ENCODE measurements around the gene CEP78.

CEP78 gene

DNA sequence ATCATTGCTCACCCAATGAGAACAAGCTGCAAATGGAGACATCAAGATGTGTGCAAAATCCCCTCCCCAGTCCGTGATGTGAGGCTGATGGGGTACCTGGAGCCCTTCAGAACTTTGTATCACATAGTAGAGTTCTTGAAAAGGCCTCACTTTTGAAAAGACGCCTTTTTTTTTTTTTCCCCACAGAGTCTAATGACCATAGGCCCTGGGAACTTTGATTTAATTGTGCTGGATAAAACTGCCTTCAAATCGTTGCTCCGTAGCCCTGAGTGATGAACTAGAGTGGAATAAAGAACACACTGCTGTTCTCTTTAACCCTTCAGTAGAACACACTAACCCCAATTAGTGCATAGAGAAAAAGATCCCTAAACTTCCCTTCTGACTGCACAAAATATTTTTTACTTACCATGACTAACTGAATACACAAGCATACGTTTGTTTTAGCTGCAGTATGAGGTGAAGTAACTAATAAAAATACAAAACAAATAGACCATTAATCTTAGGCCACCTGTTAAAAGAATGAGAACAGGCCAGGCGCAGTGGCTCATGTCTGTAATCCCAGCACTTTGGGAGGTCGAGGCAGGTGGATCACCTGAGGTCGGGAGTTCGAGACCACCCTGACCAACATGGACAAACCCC is 76.1 kb downstream of the CEP78 start:
- no peak for DNase-seq

DNA sequence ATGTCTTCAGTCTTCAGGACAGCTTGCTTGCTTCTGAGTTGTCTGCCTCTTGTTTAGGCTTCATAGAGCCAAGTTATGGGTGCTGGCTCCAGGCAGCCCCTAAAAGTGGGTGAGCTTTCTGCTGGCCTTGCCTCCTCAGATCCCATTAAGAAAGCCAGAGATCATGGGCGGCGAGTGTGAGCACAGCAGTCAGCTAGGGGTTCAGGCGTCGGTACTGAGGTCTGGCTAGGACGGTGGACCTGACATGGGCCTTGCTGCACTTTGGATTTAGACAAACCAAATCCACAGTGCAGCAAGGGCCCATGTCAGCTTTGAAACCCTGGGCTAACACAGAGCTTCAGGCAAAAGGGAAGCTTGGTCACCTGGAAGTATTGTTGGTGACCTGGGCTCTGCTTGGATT is 78.7 kb downstream of the CEP78 start:
- no peak for DNase-seq

DNA sequence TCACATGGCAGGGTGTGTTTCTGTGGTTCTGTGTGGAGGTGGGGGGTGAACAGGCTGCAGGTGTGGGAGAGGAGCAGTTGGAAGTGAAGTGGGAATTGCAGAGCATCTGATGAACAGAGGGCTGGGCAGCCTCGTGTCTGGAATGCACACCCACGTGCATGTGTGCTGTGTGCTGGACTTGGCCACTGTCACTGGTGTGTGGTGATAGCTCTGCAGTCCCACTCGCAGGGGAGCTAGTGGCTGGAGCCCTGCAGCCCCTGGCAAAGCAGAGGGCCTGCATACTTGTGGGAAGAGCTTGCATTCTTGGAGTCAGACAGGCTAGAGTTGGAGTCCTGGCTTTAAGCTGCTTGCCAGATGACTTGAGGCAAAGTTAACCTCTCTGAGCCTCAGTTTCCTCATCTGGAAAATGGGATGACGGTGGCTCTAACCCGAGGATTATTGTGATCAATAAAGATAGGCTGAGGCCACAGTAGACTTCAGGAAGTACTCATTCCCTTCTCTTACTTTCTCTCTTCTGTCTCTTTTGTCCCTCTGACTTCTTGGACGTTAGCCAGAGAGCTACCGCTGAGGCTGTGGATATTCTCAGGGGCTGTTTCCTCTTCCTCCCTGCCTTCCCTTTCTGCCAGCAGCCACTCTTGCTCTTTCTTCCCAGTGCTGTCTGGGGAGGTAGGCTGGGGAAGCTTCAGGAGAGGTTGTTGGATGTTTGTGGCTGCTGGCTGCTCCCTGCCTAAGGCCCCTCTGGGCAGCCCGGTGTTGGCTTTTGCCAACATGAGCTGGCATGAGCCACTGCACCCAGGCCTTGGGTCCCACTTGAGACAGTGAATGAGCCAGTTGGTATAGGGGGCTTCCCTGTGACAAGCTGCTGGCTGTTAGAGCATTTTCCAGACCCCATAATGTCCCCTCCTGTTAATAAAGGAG is 79.3 kb downstream of the CEP78 start:
- no peak for DNase-seq

DNA sequence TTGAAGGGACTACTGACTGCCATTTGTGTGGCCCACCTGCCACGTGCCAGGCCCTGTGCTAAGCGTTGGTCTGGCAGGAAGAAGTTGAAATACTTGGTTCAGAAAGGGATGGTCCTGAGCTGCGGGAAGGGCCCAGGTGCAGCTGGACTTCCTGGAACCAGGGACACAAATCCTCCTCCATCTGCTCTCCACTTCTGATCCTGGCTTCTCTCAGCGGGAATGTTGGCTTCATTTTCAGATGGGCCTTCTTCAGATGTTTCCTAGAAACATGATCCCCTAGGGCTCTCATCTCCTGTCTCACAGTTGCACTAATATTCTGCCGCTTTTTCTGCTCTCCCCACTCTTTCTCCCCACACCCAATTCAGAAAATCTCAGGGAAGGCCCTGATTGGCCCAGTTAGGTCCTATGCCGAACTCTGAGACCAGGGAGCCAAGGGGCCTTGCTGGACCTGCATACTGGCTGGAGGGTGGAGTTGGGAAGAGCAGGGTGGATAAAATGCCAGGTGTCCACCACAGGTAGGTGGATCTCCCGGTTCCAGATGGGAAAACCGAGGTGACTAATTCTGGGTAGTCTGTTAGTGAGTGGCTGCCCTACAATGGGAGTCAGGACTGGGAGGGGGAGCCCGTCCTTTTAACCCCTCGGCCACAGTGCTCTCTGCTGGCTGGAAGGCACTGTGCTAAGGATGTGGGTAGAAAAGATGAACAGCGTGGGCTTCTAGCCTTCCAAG is 80.5 kb downstream of the CEP78 start:
- no peak for DNase-seq

DNA sequence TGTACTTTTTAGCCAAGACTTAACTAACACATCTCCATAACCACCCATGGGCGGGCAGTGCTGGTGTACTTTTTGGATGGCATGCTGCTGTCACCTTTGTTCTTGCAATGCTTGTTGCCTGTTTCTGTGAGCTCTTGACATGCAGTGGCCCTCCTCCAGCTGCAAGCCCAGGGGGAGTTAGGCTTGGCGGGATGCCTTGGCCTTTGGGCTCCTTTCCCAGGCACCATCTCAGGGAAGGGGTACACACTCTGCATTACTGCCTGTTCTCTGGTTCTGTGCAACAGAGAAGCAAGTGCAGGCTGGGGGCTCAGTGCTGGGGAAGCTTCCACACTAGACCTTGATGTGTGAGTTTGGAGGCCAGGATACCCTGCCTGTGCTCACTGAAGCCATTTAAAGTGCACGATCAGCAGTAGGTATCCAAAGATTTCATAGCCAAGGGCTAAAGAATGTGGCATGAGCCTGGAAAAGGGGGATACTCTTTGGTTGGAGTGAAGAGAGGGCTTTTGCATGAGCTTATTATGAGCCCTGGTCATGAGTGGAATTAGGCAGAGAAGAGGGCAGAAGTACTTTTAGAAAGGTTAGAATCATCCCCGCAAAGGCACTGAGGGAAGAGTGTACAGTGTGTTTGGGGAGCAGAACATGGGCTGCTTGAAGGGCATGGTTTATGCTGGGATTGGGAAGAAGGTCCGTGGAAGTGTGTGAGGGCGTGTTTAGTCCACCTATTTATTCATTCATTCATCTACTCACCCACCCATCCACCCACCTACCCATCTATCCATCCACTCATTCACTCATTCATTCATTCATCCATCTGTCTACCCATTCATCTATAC is 83.5 kb downstream of the CEP78 start:
- DNase-seq: no peak

DNA sequence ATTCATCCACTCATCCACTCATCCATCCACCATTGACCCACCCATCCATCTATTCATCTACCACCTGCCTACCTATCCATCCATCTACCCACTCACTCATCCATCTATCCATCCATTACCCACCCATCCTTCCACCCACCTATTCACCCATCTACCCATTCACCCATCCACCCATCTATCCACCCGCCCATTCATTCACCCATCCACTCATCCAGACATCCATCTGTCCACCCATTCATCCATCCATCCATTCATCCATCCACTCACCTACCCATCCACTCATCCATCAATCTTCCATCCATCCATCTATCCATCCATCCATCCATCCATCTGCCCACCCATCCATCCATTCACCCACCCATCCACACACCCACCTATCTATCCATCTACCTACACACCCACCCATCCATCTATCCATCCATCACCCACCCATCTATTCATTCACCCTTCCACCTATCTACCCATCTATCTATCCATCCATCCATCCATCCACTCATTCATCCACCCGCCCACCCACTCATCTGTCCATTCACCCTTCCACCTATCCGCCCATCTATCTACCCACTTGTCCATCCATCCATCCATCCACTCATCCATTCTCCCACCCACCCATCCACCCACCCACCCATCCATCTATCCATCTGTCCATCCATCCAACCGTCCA is 84.3 kb downstream of the CEP78 start:
- no peak for DNase-seq

DNA sequence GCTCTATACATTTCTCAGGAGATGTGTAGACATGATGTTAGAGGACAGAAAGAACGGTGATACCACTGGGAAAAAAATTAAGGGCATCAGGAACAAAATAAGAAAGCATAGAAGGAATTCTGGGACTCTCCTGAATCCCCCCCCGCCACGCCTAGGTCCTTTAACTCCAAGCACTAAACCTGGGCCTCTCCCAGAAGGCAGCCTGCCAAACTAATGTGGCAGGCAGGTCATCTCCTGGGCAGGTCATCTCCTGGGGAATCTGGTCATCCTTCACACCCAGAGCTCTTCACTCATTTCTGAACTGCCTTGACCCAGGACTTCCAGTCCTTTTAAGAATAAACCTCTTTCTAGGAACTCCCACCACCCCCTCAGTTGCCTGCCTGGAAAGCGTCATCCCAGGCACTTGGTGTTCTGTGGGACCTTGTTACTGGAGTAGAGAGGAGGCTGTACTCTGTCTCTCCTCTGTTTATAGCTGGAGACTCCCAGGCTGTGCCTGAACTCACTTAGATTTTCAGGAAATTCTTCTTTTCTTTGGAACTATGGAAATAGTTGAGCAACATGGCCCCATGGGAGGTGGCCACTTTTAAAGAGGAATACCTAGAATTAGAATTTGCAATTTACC is 85.1 kb downstream of the CEP78 start:
- no peak for DNase-seq

DNA sequence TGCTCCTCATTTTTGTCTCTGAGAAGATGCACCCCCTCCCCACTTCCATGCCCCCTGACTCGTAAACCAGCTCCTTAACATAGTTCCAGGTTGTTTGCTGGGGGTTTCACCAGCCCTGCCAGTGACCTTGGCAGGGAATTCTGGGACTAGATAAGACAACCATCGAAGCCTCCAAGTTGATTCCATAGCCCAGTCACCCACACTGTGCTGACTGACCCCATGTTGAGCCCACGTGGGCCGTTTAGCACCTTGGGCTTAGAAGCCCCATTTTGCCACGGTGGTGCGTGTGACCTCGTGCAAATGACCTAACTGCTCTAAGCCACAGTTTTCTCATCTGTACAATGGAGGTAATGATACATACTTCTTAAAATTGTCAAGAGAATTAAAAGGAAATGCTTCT is 85.6 kb downstream of the CEP78 start:
- DNase-seq: no peak

DNA sequence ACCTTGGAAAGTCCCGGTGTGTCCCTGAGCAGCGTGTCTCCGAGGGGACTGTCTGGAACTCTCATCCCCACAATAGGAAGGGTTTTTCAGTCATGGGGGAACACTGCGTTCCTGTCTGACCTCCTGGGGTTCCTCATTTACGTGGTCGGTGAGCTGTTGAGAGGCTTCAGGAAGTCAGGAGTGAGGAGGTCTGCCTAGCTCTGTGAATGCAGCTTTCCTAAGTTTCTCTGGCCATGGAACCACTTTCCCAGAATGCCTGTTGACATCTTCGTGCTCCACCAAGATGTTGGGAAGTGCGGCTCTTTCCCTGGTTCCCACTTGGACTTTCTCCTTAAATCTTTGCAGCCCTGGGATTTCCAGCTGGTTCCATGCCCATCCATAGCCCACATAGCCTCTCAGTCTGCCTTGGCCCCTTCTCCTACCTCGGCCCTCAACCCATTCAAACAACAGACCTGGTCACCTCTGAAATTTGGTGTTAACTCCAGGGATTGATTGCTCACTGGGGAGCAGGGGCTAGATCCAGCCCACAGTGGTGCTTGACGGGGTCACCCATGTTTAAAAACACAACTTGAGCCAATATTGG is 88.3 kb downstream of the CEP78 start:
- DNase-seq: no peak

DNA sequence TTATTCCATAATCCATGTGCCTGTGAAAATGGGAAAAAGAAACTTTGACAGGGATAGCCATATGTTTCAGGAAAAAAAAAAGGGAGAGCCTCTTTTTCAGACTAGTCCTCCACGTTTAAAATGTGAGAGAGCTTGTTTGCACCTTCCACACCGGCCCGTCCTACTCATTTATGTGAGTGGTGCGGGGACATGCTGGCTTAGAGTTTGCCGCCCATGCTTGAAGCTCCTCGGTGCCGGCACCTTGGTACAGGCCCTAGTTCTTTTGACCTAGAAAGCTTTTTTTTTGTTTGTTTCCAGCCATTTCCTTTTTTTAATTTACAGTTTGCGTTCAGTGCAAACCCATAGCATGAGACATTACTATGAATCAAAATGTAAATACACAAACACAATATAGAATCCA is 88.8 kb downstream of the CEP78 start:
- DNase-seq: no peak

DNA sequence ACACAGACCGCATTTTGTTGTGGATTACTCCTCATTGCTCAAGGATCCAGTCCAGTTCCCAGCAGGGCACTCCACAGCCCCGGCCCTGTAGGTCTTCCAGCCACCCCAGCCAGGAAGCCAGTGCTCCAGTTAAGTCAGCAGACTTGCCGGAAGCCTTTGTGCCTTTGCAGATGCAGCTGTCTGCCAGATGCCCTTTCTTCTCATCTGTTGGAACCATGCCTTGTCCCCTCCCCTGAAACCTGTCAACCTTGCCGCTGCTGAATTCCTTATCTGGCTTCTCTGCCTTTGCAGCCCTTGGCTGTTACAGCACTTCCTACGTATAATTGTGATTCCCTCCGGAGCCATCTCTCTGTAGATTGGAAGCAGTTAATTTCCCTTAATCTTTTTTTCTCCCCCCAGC is 89.5 kb downstream of the CEP78 start:
- DNase-seq: no peak

DNA sequence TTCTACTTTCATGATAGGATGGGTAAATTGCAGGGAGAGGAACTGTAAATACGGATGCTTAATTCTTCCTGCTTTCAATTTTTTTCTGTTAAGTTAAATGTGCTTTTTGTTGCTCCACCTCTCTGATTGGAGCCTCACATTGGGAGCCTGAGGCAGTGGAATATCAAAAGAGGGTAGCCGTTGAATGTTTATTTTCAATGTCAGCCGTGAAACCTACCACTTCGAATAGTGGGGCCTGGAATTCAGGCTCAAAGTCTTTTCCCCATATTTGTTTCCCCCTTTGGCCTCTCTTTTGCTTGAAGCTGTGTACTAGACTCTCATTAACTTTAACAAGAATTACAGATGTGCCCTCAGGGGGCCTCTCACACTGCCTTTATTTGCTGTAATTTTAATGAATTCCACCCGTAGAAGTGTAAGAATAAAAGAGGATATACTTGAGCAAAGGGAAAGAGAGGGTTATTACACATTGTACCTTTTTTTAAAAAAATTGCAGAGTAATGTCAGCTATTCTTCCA is 90.0 kb downstream of the CEP78 start:
- DNase-seq: no peak

DNA sequence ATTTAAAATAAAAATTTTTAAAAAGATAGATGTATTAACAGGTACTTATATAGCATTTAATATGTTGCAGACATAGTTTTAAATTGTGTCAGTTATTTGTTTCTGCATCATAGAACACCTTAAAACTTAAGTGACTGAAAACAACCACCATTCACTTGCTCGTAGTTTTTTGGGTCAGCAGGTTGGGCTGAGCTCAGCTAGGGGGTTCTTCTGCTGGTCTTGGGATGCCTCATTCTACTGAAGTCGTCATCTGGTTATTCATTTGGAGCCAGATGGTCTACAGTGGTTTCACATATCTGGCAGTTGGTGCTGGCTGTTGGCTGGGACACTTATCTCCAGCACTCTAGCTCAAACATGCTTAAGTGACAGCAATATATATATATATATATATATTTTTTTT is 90.7 kb downstream of the CEP78 start:
- DNase-seq: no peak

All from stimulated activated naive CD4-positive, alpha-beta T cell (primary cell).